Stimulated activated CD8-positive, alpha-beta memory T cell treated with anti-CD3 and anti-CD28 coated beads, Interleukin-2, amount 100 ng/mL, for 48 hours (primary cell): ENCODE results near the gene KCTD13.
"Not testable (repeated sequence)": the region's sequence is repeated elsewhere in the genome, so short reads cannot be mapped to it uniquely, and the experiment has no call there.

Experiments
- DNase-seq, 2 donors: peaks; one replicate each; pipeline ENCODE4 v3.0.0-alpha.2; 2020; ENCODE audit warnings: low read depth in 2 of 2

The KCTD13 gene

DNA sequence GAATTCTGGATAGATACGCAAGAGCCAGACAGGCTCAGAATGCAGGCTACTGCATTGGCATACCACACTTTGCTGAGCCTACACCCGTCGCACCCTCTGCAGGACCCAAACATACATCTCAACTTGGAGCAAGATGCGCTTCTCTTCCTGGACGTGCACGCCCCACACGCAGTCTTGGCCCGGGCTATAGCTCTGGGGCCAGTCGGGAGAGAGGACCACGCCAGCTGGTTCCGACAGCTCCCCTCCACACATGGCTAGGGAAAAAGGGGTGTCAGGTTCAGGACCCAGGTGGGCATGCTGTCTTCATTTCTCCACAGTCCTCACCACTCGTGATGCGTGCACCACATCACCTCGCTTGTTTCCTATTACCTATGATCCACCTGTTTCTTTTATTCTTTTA lies 47.9 kb downstream of the KCTD13 start:
- no peak for DNase-seq

- peak in 1 of 2 donors; percentile 61 for DNase-seq
Observed at GRCh38 chr16:29877266-29877961, 48.6 kb downstream of the KCTD13 start.

- peak in 1 of 2 donors; percentile 26 for DNase-seq
Observed at GRCh38 chr16:29876594-29877249, 49.3 kb downstream of the KCTD13 start.

DNA sequence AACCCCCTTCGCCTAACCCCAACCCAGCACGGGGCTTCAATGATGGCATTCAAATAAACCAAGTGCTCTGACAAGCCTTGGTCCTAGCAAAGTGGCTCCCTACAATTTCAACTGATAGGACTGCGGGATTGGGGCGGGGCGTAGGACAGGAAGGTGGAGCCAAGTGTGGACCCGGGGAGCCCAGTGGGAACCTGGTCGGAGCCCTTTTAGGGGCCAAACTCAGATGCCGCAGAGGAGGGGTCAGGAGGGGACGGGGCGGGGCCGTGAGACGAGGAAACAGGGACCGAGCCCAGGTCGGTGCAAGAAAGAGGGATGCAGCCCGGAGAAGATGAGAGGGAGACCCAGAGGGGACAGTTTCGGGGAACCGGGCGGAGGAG lies 49.8 kb downstream of the KCTD13 start:
- no peak for DNase-seq

- no peak for DNase-seq
Observed at GRCh38 chr16:29875206-29875605, 50.8 kb downstream of the KCTD13 start.

DNA sequence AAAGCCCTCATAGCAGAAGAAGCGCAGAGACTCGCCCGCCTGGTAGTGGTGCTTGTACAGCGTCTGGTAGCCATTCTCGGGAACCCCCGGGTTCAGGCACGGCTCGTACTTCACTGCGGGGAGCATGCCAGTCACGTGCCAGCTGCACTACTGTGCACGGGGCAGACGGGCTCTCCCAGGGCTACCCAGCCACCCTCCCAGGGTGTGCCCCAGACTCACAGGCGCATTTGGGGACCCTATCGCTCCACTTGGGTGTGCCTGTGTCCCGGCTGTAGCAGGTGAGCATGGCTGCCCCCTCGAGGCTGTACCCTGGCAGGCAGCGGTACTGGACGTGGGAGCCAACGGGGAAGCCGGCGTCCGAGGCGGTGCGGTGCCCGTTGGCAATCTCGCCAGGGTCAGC lies 52.7 kb downstream of the KCTD13 start:
- no peak for DNase-seq

DNA sequence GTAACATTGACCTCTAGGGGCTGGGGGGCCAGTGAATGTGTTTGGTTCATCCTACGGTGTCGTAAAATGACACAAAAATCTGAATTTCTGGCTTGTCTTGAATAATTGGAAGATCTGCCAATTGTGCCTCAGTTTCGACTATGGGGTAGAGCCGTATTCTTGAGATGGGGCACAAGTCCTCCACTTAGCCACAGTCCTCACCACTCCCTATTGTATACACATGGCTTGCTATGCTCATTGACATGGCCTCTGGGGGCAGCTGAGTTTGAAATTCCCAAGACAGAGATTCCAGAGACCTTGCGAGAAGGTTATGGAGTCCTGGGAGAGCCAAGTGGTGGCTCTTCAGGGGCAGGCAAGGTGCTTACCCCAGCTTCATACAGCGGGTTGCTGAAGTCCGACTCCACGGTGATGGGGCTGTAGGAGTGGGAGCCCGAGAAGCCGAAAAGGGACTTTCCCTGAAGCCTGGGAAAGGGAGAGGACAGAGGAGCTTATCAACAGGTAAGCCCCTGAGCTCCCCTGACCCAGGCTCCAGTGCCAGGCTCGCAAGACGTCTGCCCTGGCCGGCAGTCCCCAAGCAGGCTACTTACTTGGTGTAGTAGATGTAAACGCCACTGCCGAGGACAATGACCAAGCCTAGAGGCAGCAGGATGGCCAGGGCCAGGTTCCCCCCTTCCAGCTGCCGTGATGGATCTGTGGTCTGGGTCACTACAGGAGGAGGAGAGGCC lies 54.0 kb downstream of the KCTD13 start:
- DNase-seq, result no peak

DNA sequence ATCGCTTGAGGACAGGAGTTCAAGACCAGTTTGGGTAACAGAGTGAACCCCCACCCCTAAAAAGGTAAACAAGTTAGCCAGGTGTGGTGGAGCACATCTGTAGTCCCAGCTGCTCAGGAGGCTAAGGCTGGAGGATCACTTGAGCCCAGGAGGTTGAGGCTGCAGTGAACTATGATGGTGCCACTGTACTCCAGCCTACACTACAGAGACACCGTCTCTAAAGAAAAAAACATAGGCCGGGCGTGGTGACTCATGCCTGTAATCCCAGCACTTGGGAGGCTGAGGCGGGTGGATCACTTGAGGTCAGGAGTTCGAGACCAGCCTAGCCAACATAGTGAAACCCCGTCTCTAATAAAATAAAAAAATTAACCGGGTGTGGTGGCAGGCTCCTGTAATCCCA lies 57.0 kb downstream of the KCTD13 start:
- not testable (repeated sequence) for DNase-seq

DNA sequence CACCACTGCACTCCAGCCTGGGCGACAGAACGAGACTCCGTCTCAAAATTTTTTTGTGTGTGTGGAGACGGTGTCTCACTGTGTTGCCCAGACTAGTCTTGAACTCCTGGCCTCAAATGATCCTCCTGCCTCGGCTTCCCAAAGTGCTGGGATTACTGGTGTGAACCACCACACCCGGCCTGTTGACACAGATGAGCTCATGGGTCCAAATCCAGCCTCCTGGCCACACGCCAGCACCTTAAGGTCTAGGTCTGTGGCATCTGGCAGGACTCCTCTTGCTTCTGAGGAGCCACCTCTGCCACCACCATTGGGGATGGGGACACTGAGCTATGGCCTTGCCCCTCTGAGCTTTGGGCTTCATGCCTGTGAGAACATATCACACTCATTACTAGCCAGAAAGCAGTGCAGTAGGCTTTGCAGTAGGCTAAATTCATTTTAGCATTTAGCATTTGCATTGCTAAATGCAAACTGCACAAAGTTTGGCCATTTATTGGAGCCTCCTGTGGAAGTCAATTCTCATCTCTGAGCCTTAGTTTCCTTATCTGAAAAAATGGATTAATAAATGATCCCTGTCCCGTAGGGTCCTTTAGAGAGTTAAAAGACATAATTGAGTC lies 57.5 kb downstream of the KCTD13 start:
- no peak for DNase-seq

GRCh38 chr16:29864205-29864604 lies 61.8 kb downstream of the KCTD13 start:
- DNase-seq, result no peak

DNA sequence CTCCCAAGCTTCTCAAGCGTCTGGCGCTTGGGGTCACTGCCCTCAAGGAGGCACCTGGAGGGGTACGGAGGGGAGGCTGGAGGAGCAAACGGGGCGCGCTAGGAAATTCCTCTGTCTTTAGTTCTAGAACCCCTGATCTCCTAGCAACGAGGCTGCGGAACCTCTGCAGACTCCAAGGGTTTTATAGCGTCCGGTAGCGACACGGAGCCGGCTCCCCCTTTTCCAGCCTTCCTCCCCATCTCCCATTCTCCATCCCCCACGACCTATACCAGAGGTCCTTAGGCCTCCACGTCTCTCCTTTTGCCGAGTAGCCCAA lies 62.4 kb downstream of the KCTD13 start:
- DNase-seq, result no peak

DNA sequence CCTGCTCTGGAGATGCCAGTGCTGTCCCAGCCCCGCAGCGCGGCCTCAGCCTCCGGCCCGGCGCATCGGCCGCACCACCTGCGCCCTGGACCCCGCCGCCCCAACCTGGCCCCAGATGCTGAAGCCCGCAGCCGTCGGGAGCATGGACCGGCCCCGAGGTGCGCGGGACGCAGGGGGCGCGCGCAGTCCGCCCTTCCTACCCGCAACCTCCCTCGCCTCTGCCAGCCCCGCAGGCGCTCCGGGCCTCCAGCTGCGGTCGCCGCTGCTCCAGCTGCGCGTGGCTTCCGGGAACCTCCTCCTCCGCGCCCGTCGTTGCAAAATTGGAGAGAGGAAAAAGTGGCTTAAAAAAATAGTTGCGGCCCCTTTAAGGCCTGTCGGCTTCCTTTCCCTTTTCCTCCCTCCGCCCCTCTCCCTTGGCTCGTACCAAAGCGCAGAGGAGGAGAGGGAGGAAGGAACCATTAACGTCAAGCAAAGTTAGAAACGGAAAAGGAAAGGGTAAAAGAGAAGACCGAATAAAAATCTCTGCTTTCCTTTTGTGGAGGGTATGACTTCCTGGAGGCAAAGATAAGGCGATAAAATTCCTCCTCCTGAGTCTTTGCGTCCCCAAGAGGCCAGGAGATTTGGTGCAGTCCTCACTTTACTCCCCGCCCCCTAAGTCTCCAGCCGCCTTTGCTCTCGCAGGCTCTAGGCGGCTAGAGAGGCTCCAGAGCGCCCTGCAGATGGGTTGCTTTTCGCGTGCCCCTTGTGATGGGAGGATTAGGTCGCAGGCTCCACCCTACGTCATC lies 63.0 kb downstream of the KCTD13 start, which contains the start of gene CDIPT:
Gene CDIPT, minus strand, starts transcription at position 343 of the 785 bp plus-strand sequence. CDS start 369 bp downstream, outside the sequence.
- peak; percentile 88 to 90 for DNase-seq

- no peak for DNase-seq
Observed at GRCh38 chr16:29862383-29862883, 63.6 kb downstream of the KCTD13 start.

DNA sequence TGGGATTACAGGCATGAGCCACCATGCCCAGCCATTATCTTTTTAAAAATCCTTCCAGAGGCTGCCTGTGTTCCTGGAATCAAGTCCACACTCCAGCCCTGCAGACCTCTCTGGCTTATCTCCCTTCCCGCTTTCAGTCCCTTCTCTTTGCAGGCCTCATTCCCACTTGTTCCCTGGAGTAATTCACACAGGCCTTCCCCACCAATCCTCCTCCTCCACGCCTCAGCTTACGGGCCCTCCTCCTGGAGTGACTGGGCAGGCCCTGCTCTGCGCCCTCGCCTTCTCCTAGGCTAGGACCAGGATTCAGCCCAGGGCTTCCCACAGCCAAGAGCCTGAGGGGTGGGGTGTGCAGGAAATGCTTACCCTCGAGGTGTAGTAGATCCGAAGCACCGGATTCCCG lies 65.8 kb downstream of the KCTD13 start:
- no peak for DNase-seq

- DNase-seq, result no peak
Observed at GRCh38 chr16:29858974-29859373, 67.1 kb downstream of the KCTD13 start.

DNA sequence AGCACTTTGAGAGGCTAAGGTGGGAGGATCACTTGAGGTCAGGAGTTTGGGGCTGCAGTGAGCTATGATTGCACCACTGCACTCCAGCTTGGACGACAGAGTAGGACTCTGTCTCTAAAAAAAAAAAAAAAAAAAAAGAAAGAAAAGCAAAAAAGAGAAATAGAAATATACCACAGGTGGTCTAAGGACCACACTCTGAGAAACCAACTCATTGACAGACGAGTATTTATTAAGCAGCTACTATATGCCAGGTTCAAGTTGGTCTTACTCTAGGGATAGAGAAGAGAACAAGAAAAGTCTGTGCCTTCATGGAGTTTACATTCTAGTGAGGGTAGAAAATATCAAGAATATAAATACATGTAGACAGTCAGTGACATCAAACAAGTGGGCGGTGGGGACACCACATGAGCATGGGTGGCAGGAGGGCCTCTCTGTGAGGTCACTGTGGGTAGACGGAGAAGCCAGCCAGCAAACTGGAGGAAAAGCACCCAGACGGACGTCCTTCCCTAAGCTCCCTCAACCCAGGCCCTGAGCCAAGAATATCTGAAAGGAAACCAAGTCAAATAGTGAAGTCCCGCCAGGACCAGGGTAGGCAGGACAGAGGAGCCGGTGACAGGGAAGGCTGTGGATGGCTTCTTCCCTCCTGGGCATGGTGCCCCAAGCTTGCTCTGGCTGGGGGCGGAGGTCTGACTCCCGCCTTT lies 67.7 kb downstream of the KCTD13 start:
- no peak for DNase-seq

- no peak for DNase-seq
Observed at GRCh38 chr16:29857133-29857760, 68.8 kb downstream of the KCTD13 start.
